ENCODE measurements around the gene TMEM175. TPM values are rescaled to one million over a fixed set of nuclear protein-coding genes. Genes with fewer than 3 reads are reported as not detected.

Gene TMEM175
- total and polyA plus RNA-seq, 9 of the 15 experiments (the other 6 are each of a cell fraction or from before 2014, with no cell fraction given), result 0.13 to 30.9 (median 9.4) TPM

DNA sequence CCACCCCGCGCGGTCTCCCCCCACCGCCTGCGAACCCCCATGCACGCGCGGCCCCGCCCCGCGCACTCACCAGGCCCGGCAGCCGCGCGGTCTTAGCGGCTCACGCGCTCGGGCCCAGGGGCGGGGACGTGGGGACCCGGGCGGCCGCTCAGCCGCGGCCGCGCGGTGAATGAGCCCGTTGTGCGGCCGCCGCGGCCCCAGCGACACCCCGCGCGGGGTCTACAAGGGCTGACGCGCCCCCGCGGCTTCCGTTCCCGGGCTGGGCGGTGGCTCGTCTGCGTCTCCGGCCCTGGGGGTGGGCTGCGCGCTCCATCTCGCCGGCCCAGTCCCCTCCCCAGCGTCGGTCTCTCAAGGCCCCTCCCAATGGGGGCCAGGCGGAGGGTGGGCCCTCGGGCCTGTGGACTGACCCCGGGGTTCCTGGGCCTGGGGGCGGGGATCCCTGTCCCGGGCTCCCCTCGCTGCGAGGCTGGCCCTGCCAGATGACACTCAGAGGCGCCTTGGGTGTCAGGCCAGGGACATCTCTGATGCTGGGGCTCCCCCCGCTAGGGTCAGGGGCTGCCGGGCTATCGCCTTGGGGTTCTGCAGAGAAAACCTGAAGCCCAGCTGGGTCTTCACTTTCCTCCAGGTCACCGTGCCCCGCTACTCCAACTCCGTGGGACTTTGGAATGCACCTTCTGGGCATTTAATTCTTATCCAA, 65.3 kb downstream of the TMEM175 start (continued):
- TF ChIP-seq, protein P1, sequence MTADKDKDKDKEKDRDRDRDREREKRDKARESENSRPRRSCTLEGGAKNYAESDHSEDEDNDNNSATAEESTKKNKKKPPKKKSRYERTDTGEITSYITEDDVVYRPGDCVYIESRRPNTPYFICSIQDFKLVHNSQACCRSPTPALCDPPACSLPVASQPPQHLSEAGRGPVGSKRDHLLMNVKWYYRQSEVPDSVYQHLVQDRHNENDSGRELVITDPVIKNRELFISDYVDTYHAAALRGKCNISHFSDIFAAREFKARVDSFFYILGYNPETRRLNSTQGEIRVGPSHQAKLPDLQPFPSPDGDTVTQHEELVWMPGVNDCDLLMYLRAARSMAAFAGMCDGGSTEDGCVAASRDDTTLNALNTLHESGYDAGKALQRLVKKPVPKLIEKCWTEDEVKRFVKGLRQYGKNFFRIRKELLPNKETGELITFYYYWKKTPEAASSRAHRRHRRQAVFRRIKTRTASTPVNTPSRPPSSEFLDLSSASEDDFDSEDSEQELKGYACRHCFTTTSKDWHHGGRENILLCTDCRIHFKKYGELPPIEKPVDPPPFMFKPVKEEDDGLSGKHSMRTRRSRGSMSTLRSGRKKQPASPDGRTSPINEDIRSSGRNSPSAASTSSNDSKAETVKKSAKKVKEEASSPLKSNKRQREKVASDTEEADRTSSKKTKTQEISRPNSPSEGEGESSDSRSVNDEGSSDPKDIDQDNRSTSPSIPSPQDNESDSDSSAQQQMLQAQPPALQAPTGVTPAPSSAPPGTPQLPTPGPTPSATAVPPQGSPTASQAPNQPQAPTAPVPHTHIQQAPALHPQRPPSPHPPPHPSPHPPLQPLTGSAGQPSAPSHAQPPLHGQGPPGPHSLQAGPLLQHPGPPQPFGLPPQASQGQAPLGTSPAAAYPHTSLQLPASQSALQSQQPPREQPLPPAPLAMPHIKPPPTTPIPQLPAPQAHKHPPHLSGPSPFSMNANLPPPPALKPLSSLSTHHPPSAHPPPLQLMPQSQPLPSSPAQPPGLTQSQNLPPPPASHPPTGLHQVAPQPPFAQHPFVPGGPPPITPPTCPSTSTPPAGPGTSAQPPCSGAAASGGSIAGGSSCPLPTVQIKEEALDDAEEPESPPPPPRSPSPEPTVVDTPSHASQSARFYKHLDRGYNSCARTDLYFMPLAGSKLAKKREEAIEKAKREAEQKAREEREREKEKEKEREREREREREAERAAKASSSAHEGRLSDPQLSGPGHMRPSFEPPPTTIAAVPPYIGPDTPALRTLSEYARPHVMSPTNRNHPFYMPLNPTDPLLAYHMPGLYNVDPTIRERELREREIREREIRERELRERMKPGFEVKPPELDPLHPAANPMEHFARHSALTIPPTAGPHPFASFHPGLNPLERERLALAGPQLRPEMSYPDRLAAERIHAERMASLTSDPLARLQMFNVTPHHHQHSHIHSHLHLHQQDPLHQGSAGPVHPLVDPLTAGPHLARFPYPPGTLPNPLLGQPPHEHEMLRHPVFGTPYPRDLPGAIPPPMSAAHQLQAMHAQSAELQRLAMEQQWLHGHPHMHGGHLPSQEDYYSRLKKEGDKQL (CRISPR knock-in tag; IDR thresholded peaks at IDR 0.05; ENCODE audit: borderline replicate concordance), result 0 out of 2 replicates have a peak, but pooled peaks have one; percentile 45
- peak in 1 of 2 experiments; percentile 81; a peak in 3 of 4 replicates for TF ChIP-seq NONO (IDR thresholded peaks at IDR 0.05; ENCODE audit: low read depth in 2 of 2, low read length in 1 of 2)
- TF ChIP-seq ZNF75A (CRISPR knock-in tag; IDR thresholded peaks at IDR 0.05), result no peak
- TF ChIP-seq ZBTB7A (IDR thresholded peaks at IDR 0.05; ENCODE audit: borderline replicate concordance, control insufficient read depth, low read depth, low read length), result peak; percentile 82; the same call in 1 of the 2 replicates
- TF ChIP-seq YY1 (IDR thresholded peaks at IDR 0.05; ENCODE audit: borderline replicate concordance in 1 of 3, control insufficient read depth in 1 of 3, extremely low read depth in 1 of 3, insufficient read depth in 3 of 3, insufficient read length in 1 of 3, insufficient replicate concordance in 2 of 3, low read depth in 1 of 3, low read length in 2 of 3), result peak in 1 of 3 experiments; percentile 29
- TF ChIP-seq ILF3 (IDR thresholded peaks at IDR 0.05; ENCODE audit: borderline replicate concordance), result no peak
- peak; percentile 70; the same call in 1 of the 2 replicates for TF ChIP-seq KAT7 (CRISPR knock-in tag; IDR thresholded peaks at IDR 0.05; ENCODE audit: borderline replicate concordance)
- TF ChIP-seq ZNF79 (CRISPR knock-in tag; IDR thresholded peaks at IDR 0.05; ENCODE audit: low read depth), result no peak
- TF ChIP-seq TEAD2 (tag; IDR thresholded peaks at IDR 0.05), result no peak
- TF ChIP-seq DPF2 (IDR thresholded peaks at IDR 0.05), result no peak
- TF ChIP-seq ZNF77 (CRISPR knock-in tag; IDR thresholded peaks at IDR 0.05), result no peak
- TF ChIP-seq ZEB2 (IDR thresholded peaks at IDR 0.05), result no peak
- TF ChIP-seq PTTG1 (tag; IDR thresholded peaks at IDR 0.05; ENCODE audit: low read depth), result no peak
- peak; percentile 52 for TF ChIP-seq PCBP1 (IDR thresholded peaks at IDR 0.05; ENCODE audit: low read depth, low read length, poor library complexity, severe bottlenecking)
- TF ChIP-seq POLR2G (IDR thresholded peaks at IDR 0.05; ENCODE audit: low read depth, low read length), result peak; percentile 83
- TF ChIP-seq JUND (IDR thresholded peaks at IDR 0.05; ENCODE audit: borderline replicate concordance, low read depth, low read length), result no peak
- TF ChIP-seq JUND (tag; IDR thresholded peaks at IDR 0.05; ENCODE audit: borderline replicate concordance, low read depth, low read length), result no peak
- TF ChIP-seq CBX5 (IDR thresholded peaks at IDR 0.05; ENCODE audit: borderline replicate concordance, low read depth), result no peak
- no peak for TF ChIP-seq ETV1 (tag; conservative IDR thresholded peaks at IDR 0.05; ENCODE audit: low read depth)
- TF ChIP-seq CXXC5 (CRISPR knock-in tag; IDR thresholded peaks at IDR 0.05), result peak; percentile 75
- TF ChIP-seq CREB3L1 (IDR thresholded peaks at IDR 0.05; ENCODE audit: borderline replicate concordance, low read depth), result 0 out of 2 replicates have a peak, but pooled peaks have one; percentile 19

Data from K562 (cell line).